Measurements from ENCODE around the gene DDX52. TPM values are rescaled to one million over a fixed set of nuclear protein-coding genes. Genes with fewer than 3 reads are reported as not detected.
"Not testable (repeated sequence)": the region's sequence is repeated elsewhere in the genome, so short reads cannot be mapped to it uniquely, and the experiment has no call there.

Gene DDX52
- 10 to 100 TPM; 16.5 to 21.2 (median 19.2) TPM for total RNA-seq
- polyA plus RNA-seq, result 10 to 100 TPM in 1 of 3 donors, 1 to 10 TPM in 2; 7.6 to 15.2 (median 7.8) TPM

GRCh38 chr17:37643118-37643766 lies at the start of gene DDX52:
DDX52 (minus strand) TSS chr17:37643446; CDS start chr17:37643420, 26 bp downstream.
- Histone ChIP-seq H3K9me3 (no peaks in the 10 kb centered on the region), H3K36me3 (peaks cover 0 to 30% (median 3%) of the 10 kb centered on the region in 4 donors), H3K27ac (peak within 1 kb of the TSS; percentile 86 to 92 (median 90)), H3K4me3 (peak within 1 kb of the TSS; percentile 60 to 81 (median 78)), H3K27me3 (peaks cover 0 to 4% (median 0%) of the 10 kb centered on the region in 3 donors), H3K4me1 (peaks cover 0 to 43% (median 38%) of the 10 kb centered on the region in 4 donors)
- DNase-seq, result peak; percentile 96
- WGBS, 2 donors, result 0 to 1% methylated on average over 43 of the region's 43 CpGs
- TF ChIP-seq POLR2A (IDR thresholded peaks at IDR 0.05), result peak in 1 of 2 donors; percentile 27
- peak; percentile 69 to 89 (median 78) for TF ChIP-seq POLR2AphosphoS5 (IDR thresholded peaks at IDR 0.05)
- no peak for TF ChIP-seq EP300 (IDR thresholded peaks at IDR 0.05)
- intact Hi-C loops (cut with DNase I), result loop anchor here (10.0 kb wide), 1 partner anchor 782 kb away; the partner anchor contains the start of gene ARHGAP23

GRCh38 chr17:37691807-37692206 lies 48.6 kb upstream of the DDX52 start:
- no peaks in the 10 kb centered on the region for H3K36me3 ChIP-seq
- no peak for TF ChIP-seq POLR2AphosphoS5 (IDR thresholded peaks at IDR 0.05)
- no peak for TF ChIP-seq CTCF (IDR thresholded peaks at IDR 0.05)
- no peak for TF ChIP-seq POLR2A (IDR thresholded peaks at IDR 0.05)
- no peak for TF ChIP-seq EP300 (IDR thresholded peaks at IDR 0.05)
- no peak for DNase-seq
- H3K4me1 ChIP-seq, result no peaks in the 10 kb centered on the region
- intact Hi-C loops (cut with DNase I), result no loop called here
- H3K9me3 ChIP-seq, result no peaks in the 10 kb centered on the region
- no peak overlapping the region for H3K27ac ChIP-seq
- H3K4me3 ChIP-seq, result no peak overlapping the region
- H3K27me3 ChIP-seq, result peaks cover 0 to 2% (median 0%) of the 10 kb centered on the region in 3 donors
- 86 to 90% methylated on average over 6 of the region's 6 CpGs for WGBS, 2 donors

- Histone ChIP-seq H3K27ac (no peak overlapping the region), H3K4me3 (no peak overlapping the region), H3K36me3 (no peaks in the 10 kb centered on the region), H3K9me3 (no peaks in the 10 kb centered on the region), H3K27me3 (no peaks in the 10 kb centered on the region), H3K4me1 (no peaks in the 10 kb centered on the region)
- TF ChIP-seq POLR2A (IDR thresholded peaks at IDR 0.05), result no peak
- no peak for TF ChIP-seq CTCF (IDR thresholded peaks at IDR 0.05)
- TF ChIP-seq EP300 (IDR thresholded peaks at IDR 0.05), result no peak
- intact Hi-C loops (cut with DNase I), result no loop called here
- no peak for DNase-seq
- WGBS, 2 donors, result 43 to 70% methylated on average over 7 of the region's 7 CpGs
These were observed 46.1 kb upstream of the DDX52 start for GRCh38 chr17:37689317-37689716.

- H3K36me3 ChIP-seq, result no peaks in the 10 kb centered on the region
- no peak overlapping the region for H3K27ac ChIP-seq
- intact Hi-C loops (cut with DNase I), result no loop called here
- no peaks in the 10 kb centered on the region for H3K4me1 ChIP-seq
- H3K27me3 ChIP-seq, result no peaks in the 10 kb centered on the region
- no peaks in the 10 kb centered on the region for H3K9me3 ChIP-seq
- H3K4me3 ChIP-seq, result no peak overlapping the region
- TF ChIP-seq EP300 (IDR thresholded peaks at IDR 0.05), result no peak
- no peak for TF ChIP-seq CTCF (IDR thresholded peaks at IDR 0.05)
- TF ChIP-seq POLR2A (IDR thresholded peaks at IDR 0.05), result no peak
- TF ChIP-seq POLR2AphosphoS5 (IDR thresholded peaks at IDR 0.05), result no peak
- no peak for DNase-seq
- 21 to 50% methylated on average over 9 of the region's 9 CpGs for WGBS, 2 donors
These were observed 40.3 kb upstream of the DDX52 start for GRCh38 chr17:37683454-37683984.

- WGBS, 2 donors, result 91 to 93% methylated on average over 3 of the region's 3 CpGs
- Histone ChIP-seq H3K4me3 (no peak overlapping the region), H3K27me3 (no peaks in the 10 kb centered on the region), H3K27ac (no peak overlapping the region), H3K9me3 (no peaks in the 10 kb centered on the region), H3K4me1 (no peaks in the 10 kb centered on the region), H3K36me3 (no peaks in the 10 kb centered on the region)
- no peak for DNase-seq
- intact Hi-C loops (cut with DNase I), result no loop called here
- TF ChIP-seq CTCF (IDR thresholded peaks at IDR 0.05) (no peak), EP300 (IDR thresholded peaks at IDR 0.05) (no peak), POLR2A (IDR thresholded peaks at IDR 0.05) (no peak), POLR2AphosphoS5 (IDR thresholded peaks at IDR 0.05) (no peak)
These were observed 38.8 kb upstream of the DDX52 start for GRCh38 chr17:37682007-37682406.

- H3K4me1 ChIP-seq; H3K4me3 ChIP-seq; H3K27ac ChIP-seq; H3K27me3 ChIP-seq; H3K36me3 ChIP-seq; H3K9me3 ChIP-seq; DNase-seq; intact Hi-C loops (cut with DNase I): not testable (repeated sequence)
- WGBS, 2 donors, result 93 to 94% methylated on average over 1 of the region's 2 CpGs
These were observed 36.7 kb upstream of the DDX52 start for GRCh38 chr17:37679995-37680394.

All from sigmoid colon (tissue), 7 donors.